ENCODE results near the gene CISH. TPM values are rescaled to one million over a fixed set of nuclear protein-coding genes. Genes with fewer than 3 reads are reported as not detected.

CISH gene
- total and polyA plus RNA-seq, 3 donors from 2014 or later: 1.3 to 5.8 (median 3.7) TPM

DNA sequence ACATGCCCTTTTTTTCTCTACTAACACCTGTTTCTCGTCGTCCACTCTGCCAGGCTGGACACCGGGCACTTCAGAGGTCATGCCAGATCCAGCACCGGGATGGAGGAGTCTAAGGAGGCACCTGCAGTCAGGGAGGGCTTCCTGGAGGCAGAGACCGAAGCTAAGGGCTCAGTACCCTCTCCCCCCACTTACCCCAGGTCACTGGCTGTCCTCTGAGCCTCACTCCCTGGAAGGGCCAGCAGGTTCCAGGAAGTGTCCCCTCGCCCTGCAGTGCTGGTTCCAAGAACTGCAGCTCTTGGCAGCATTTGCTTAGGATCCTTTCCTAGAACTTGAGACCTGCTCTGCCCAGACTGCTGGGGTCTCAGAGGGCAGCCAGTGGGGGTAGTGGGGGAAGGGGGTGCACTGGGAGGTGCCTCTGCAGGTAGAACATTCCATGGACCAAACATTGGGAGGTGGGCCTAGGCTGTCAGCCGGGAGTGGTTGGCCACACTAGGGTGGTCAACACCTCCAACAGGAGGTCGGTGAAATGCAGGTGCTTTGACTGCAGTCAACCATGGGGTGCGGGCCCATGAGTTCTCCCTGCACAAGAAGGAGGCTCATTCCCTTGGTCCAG is 11.3 kb downstream of the CISH start:
- intact Hi-C loops (cut with DNase I; ENCODE audit: low total_unique reads): no loop called here
- Histone ChIP-seq H3K36me3 (ENCODE audit: low read depth, missing control alignments) (no peaks in the 10 kb centered on the region), H3K27ac (peak overlapping the region; percentile 92 to 94), H3K4me3 (no peak overlapping the region), H3K4me1 (peaks cover 55% of the 10 kb centered on the region), H3K27me3 (no peaks in the 10 kb centered on the region), H3K9me3 (no peaks in the 10 kb centered on the region)
- no peak for TF ChIP-seq POLR2A (IDR thresholded peaks at IDR 0.05)
- TF ChIP-seq, protein P1, sequence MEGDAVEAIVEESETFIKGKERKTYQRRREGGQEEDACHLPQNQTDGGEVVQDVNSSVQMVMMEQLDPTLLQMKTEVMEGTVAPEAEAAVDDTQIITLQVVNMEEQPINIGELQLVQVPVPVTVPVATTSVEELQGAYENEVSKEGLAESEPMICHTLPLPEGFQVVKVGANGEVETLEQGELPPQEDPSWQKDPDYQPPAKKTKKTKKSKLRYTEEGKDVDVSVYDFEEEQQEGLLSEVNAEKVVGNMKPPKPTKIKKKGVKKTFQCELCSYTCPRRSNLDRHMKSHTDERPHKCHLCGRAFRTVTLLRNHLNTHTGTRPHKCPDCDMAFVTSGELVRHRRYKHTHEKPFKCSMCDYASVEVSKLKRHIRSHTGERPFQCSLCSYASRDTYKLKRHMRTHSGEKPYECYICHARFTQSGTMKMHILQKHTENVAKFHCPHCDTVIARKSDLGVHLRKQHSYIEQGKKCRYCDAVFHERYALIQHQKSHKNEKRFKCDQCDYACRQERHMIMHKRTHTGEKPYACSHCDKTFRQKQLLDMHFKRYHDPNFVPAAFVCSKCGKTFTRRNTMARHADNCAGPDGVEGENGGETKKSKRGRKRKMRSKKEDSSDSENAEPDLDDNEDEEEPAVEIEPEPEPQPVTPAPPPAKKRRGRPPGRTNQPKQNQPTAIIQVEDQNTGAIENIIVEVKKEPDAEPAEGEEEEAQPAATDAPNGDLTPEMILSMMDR (IDR thresholded peaks at IDR 0.05): no peak
- DNase-seq: no peak
- 78% methylated on average over 9 of the region's 9 CpGs for WGBS, 2 donors

DNA sequence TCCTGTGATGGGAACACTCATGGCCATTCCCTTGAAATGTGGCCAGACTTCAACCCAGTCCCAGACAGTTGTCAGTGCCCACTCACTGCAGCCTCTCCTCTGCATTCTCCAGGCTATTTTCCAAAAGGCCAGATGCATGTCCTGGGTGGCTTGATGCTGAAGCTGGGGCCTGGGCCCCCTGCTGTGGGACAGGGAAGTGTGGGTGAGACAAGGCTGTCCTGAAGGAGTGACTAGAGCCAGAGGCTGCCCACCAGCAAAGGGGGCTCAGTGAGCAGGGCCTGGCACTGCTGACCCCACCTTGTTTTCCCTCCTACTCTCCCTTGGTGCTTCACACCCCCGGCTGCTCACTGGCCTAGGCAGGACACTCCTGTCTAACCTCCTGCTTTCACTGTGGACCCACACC is 11.9 kb downstream of the CISH start:
- Histone ChIP-seq H3K9me3 (no peaks in the 10 kb centered on the region), H3K4me1 (peaks cover 50% of the 10 kb centered on the region), H3K4me3 (no peak overlapping the region), H3K27me3 (no peaks in the 10 kb centered on the region), H3K36me3 (ENCODE audit: low read depth, missing control alignments) (no peaks in the 10 kb centered on the region), H3K27ac (peak overlapping the region in 1 of 2 donors; percentile 9)
- TF ChIP-seq, protein P1 (IDR thresholded peaks at IDR 0.05): no peak
- no peak for TF ChIP-seq POLR2A (IDR thresholded peaks at IDR 0.05)
- DNase-seq: no peak
- WGBS, 2 donors: 63 to 75% methylated on average over 1 of the region's 1 CpG
- intact Hi-C loops (cut with DNase I; ENCODE audit: low total_unique reads): no loop called here

DNA sequence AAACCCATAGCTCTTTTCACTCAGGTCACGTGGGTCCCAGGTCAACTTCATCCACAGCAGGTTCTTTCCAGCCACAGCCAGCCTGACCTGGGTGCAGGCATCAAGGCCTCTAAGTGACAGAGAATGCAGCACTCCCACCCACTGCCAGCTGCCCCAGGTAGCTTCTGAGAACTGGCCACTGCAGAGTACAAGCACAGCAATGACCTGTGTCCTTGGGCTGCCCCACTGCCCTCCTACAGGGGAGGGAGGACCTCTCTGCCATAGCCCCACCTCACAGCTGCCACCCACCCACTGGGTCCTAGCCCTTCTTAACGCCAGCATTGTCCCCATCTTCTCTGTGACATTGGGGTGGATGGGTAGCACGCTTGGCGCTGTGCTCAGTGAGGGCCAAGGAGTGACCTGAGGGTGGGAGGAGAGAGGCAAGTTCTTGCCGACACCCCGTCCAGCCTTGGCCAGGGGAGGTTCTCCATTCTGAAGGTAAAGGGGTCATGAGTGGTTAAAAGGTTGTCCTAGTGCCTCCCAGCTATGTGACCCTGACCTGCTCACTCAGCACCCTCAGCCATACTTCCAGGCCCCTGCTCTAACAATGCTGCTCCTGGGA is 12.4 kb downstream of the CISH start:
- intact Hi-C loops (cut with DNase I; ENCODE audit: low total_unique reads): no loop called here
- WGBS, 2 donors: 59 to 69% methylated on average over 3 to 6 of the region's 6 CpGs
- H3K27ac ChIP-seq: peak overlapping the region in 1 of 2 donors; percentile 9
- no peaks in the 10 kb centered on the region for H3K27me3 ChIP-seq
- no peak for TF ChIP-seq POLR2A (IDR thresholded peaks at IDR 0.05)
- TF ChIP-seq, protein P1 (IDR thresholded peaks at IDR 0.05): no peak
- H3K36me3 ChIP-seq (ENCODE audit: low read depth, missing control alignments): no peaks in the 10 kb centered on the region
- DNase-seq: no peak
- no peaks in the 10 kb centered on the region for H3K9me3 ChIP-seq
- H3K4me1 ChIP-seq: peaks cover 45% of the 10 kb centered on the region
- H3K4me3 ChIP-seq: no peak overlapping the region

DNA sequence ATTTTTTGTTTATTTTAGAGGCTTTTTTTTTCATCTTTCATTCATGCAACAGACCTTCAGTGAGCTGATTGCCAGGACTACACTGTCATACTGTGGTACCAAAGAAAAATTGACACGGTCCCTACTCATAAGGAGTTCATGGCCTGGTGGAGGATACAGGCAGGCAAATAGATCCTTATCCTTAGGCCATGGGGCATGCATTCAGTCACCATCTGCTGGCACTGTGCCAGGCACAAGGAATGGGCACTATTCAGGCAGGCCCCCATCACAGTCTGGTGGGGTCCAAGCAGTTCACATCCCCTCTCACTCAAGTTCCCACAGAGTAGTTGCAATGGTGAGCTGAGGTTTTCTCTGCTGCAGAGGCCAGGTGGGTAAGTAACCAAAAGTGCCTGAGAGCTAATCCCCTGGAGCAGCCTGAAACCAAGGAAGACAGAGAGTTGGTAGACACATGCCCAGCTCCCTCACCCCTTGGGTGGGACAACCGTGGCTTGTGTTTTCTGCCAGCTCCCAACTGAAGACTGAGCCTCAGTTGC is 17.3 kb downstream of the CISH start:
- TF ChIP-seq, protein P1 (IDR thresholded peaks at IDR 0.05): no peak
- no peak for TF ChIP-seq POLR2A (IDR thresholded peaks at IDR 0.05)
- H3K27ac ChIP-seq: no peak overlapping the region
- DNase-seq: no peak
- no peaks in the 10 kb centered on the region for H3K27me3 ChIP-seq
- H3K4me1 ChIP-seq: peaks cover 21% of the 10 kb centered on the region
- intact Hi-C loops (cut with DNase I; ENCODE audit: low total_unique reads): no loop called here
- 44 to 73% methylated on average over 2 of the region's 2 CpGs for WGBS, 2 donors
- no peaks in the 10 kb centered on the region for H3K9me3 ChIP-seq
- H3K36me3 ChIP-seq (ENCODE audit: low read depth, missing control alignments): no peaks in the 10 kb centered on the region
- no peak overlapping the region for H3K4me3 ChIP-seq

Data from testis (tissue), 3 donors.